ENCODE results near the gene CERS6. TPM values are rescaled to one million over a fixed set of nuclear protein-coding genes. Genes with fewer than 3 reads are reported as not detected.

Gene CERS6
- total RNA-seq, 1 donor from 2014 or later = 22.4 TPM

DNA sequence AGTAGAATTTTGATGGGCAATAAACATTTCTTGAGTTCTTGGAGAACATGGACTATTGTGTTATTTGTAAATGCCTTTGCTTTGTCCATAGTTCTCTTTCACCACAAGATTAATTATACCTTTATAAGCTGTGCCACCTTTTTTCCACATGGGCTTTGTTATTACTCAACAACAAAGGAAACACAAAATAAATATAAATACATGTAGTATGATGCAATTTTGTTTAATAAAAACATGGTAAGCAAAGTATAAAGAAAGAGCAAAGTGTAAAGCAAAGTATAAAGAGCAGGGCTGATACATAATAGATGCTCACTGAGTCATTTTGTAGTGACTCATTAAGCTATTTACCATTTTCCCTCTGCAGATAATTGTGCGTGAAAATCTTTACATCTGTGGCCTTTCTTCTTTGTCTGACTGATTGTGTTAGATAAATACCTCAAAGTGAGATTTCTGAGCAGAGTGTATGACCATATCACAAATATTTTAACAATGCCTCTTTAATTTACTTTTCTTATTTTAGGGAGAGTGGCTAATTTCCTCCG is 80.9 kb downstream of the CERS6 start:
- Mint-ChIP-seq H3K27me3 (ENCODE audit: low read depth) (no peaks in the 10 kb centered on the region), H3K36me3 (ENCODE audit: low read depth) (peaks cover 37% of the 10 kb centered on the region), H3K27ac (peak overlapping the region; percentile 33), H3K9me3 (peaks cover 40% of the 10 kb centered on the region), H3K4me3 (ENCODE audit: low read depth) (no peak overlapping the region), H3K4me1 (ENCODE audit: low read depth) (peaks cover 49% of the 10 kb centered on the region)
- no peak for DNase-seq (ENCODE audit: low spot score)
- intact Hi-C loops (cut with micrococcal nuclease) = loop anchor here (1.0 to 10.0 kb wide), 3 partner anchors 42 to 82 kb away; partner anchors contain the start of gene CERS6

DNA sequence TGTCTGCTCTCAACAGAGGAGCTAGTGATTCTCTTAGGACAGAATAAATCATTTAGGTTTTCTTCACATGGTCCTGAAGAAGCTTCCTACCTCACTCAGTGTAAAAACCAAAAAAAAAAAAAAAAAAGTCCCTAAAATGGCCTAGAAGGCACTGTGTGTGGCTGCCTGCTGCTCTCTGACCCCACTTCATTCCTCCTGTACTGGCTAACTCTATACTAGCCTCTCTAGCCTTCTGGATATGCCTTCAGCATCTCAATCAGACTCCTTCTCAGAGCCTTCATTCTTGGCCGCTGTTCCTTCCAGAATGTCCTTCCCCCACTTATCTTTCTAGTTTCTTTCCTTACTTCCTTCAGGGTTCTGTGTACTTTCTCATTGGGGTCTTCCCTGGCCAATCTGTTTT is 82.1 kb downstream of the CERS6 start:
- peak overlapping the region; percentile 41 for H3K27ac Mint-ChIP-seq
- no peak overlapping the region for H3K4me3 Mint-ChIP-seq (ENCODE audit: low read depth)
- DNase-seq (ENCODE audit: low spot score) = no peak
- H3K27me3 Mint-ChIP-seq (ENCODE audit: low read depth) = no peaks in the 10 kb centered on the region
- intact Hi-C loops (cut with micrococcal nuclease) = loop anchor here (10.0 kb wide), 1 partner anchor 83 kb away; the partner anchor contains the start of gene CERS6
- H3K4me1 Mint-ChIP-seq (ENCODE audit: low read depth) = peaks cover 47% of the 10 kb centered on the region
- peaks cover 40% of the 10 kb centered on the region for H3K36me3 Mint-ChIP-seq (ENCODE audit: low read depth)
- H3K9me3 Mint-ChIP-seq = peaks cover 44% of the 10 kb centered on the region

DNA sequence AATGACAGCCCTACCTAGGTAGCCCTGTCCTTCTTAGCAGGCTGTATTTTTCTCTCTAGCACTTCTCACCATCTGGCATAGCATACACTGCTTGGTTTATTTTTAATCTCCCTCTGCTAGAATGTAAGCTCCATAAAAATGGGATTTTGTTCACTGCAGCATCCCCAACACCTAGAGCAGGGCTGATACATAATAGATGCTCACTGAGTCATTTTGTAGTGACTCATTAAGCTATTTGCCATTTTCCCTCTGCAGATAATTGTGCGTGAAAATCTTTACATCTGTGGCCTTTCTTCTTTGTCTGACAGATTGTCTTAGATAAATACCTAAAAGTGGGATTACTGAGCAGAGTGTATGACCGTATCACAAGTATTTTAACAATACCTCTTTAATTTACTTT is 82.5 kb downstream of the CERS6 start:
- intact Hi-C loops (cut with micrococcal nuclease) = loop anchor here (10.0 kb wide), 1 partner anchor 84 kb away; the partner anchor contains the start of gene CERS6
- DNase-seq (ENCODE audit: low spot score) = no peak
- peak overlapping the region; percentile 41 for H3K27ac Mint-ChIP-seq

DNA sequence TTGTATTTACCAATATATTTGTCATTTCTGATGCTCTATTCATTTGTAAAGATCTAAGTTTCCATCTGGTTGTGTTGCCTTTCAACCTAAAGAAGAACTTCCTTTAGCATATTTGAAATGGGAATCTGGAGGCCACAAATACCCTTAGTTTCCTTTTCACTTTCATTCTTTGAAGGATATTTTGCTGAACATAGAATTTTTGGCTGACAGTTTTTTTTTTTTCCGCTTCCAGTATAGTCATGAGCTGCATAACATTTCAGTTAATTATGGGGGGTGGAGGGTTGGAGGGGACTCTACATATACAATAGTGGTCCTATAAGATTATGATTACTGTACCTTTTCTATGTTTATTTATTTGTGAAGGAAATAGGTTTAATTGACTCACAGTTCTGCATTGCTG is 83.9 kb downstream of the CERS6 start:
- no peaks in the 10 kb centered on the region for H3K27me3 Mint-ChIP-seq (ENCODE audit: low read depth)
- H3K36me3 Mint-ChIP-seq (ENCODE audit: low read depth) = peaks cover 40% of the 10 kb centered on the region
- H3K4me3 Mint-ChIP-seq (ENCODE audit: low read depth) = no peak overlapping the region
- H3K9me3 Mint-ChIP-seq = peaks cover 44% of the 10 kb centered on the region
- intact Hi-C loops (cut with micrococcal nuclease) = loop anchor here (10.0 kb wide), 1 partner anchor 85 kb away; the partner anchor contains the start of gene CERS6
- no peak for DNase-seq (ENCODE audit: low spot score)
- peaks cover 37% of the 10 kb centered on the region for H3K4me1 Mint-ChIP-seq (ENCODE audit: low read depth)
- H3K27ac Mint-ChIP-seq = no peak overlapping the region

More for the DNA sequence above, 82.5 kb downstream of the CERS6 start:
- no peaks in the 10 kb centered on the region for H3K27me3 Mint-ChIP-seq (ENCODE audit: low read depth)
- H3K9me3 Mint-ChIP-seq = peaks cover 44% of the 10 kb centered on the region
- H3K36me3 Mint-ChIP-seq (ENCODE audit: low read depth) = peaks cover 40% of the 10 kb centered on the region
- peaks cover 44% of the 10 kb centered on the region for H3K4me1 Mint-ChIP-seq (ENCODE audit: low read depth)
- H3K4me3 Mint-ChIP-seq (ENCODE audit: low read depth) = no peak overlapping the region

DNA sequence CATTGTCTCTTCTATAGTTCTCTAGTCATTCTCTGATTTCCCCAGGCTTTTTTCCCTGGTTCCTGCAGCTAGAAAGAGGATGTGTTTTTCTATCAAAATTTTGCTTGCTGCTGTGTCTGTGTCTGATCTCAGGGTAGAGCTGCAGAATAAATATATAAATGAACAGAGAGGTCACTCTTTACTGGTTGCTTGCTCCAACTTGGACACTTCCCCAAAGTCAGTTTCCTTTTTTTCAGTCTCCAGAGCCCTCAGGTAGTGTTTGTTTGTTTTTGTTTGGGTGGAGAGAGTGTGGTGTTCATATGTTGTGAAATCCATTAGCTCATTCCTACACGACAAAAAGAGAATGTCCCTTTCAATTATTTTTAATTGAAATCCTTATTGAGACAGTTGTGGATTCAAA is 85.8 kb downstream of the CERS6 start:
- no peak overlapping the region for H3K4me3 Mint-ChIP-seq (ENCODE audit: low read depth)
- intact Hi-C loops (cut with micrococcal nuclease) = no loop called here
- peaks cover 44% of the 10 kb centered on the region for H3K9me3 Mint-ChIP-seq
- peaks cover 43% of the 10 kb centered on the region for H3K36me3 Mint-ChIP-seq (ENCODE audit: low read depth)
- DNase-seq (ENCODE audit: low spot score) = no peak
- no peak overlapping the region for H3K27ac Mint-ChIP-seq
- H3K27me3 Mint-ChIP-seq (ENCODE audit: low read depth) = no peaks in the 10 kb centered on the region
- H3K4me1 Mint-ChIP-seq (ENCODE audit: low read depth) = peaks cover 31% of the 10 kb centered on the region

DNA sequence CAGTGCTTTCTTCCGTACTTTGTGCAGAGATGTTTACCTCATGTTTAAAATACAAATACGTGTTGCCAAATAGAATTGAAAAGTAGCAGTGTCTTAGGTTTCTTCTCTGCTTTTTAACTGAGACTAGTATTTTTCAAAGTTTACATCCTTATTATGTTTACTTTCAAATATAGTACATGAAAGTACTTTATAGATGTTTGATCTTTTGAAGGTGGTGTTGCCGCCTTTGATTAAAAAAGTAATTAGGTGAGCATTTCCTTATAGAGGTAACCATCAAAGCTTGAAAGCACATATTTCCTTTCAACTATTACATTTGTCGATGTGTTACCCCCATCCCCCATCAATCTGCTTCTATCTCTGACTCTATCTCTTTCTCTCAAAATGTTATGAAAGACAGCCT is 87.0 kb downstream of the CERS6 start:
- DNase-seq (ENCODE audit: low spot score) = no peak
- no peak overlapping the region for H3K27ac Mint-ChIP-seq
- H3K4me3 Mint-ChIP-seq (ENCODE audit: low read depth) = no peak overlapping the region
- peaks cover 38% of the 10 kb centered on the region for H3K9me3 Mint-ChIP-seq
- H3K4me1 Mint-ChIP-seq (ENCODE audit: low read depth) = peaks cover 20% of the 10 kb centered on the region
- peaks cover 43% of the 10 kb centered on the region for H3K36me3 Mint-ChIP-seq (ENCODE audit: low read depth)
- H3K27me3 Mint-ChIP-seq (ENCODE audit: low read depth) = no peaks in the 10 kb centered on the region
- intact Hi-C loops (cut with micrococcal nuclease) = no loop called here

DNA sequence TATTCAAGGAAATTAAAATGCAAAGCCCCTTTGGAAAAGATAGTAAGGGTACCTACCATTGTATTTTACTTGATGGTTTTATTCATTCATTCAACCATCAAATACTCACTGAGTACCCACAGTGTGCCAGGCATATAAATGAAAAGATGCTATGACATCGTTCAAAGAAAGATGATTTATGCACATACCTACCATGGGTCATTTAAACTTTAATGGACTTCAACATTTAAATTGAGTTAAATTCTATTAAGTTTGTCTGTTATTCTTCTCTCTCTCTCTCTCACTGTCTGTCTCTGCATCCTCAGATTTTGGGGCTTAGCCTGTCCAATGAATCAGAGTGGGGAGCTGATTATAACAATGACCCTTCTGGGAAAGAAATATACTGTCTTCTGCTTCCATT is 87.9 kb downstream of the CERS6 start:
- Mint-ChIP-seq H3K27ac (no peak overlapping the region), H3K36me3 (ENCODE audit: low read depth) (peaks cover 39% of the 10 kb centered on the region), H3K27me3 (ENCODE audit: low read depth) (no peaks in the 10 kb centered on the region), H3K4me3 (ENCODE audit: low read depth) (no peak overlapping the region), H3K4me1 (ENCODE audit: low read depth) (peaks cover 13% of the 10 kb centered on the region), H3K9me3 (peaks cover 32% of the 10 kb centered on the region)
- intact Hi-C loops (cut with micrococcal nuclease) = no loop called here
- no peak for DNase-seq (ENCODE audit: low spot score)

DNA sequence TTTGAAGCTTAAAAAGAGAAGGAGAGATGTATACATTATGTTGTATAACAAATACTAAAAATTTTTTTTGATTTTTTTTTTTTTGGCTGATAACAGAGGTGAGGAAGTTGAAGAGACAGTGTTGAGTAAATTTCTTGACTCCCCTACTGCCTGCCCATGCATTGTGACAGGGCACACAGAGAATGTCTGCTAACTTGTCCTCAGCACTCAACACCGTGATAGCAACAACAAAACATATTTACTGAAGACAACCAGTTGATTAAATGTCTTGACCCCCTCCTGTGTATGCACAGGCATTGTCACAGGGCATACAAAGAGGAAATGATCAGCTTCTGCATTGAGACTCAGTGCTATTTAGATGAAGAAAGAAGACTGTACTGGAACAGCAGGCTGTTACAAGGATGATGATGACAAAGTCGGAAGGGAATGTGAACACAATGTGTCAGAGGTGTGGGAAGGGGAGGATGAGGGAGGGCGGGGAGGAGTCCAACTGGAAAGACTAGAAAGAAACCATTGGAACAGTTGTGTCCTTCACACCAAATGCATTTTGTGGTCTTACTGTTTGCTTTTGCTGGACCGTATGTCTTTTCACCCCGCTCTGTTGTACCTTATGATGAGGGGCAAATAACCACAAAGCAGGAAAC is 89.5 kb downstream of the CERS6 start:
- Mint-ChIP-seq H3K36me3 (ENCODE audit: low read depth) (peaks cover 32% of the 10 kb centered on the region), H3K27me3 (ENCODE audit: low read depth) (no peaks in the 10 kb centered on the region), H3K4me3 (ENCODE audit: low read depth) (no peak overlapping the region), H3K9me3 (peaks cover 19% of the 10 kb centered on the region), H3K27ac (no peak overlapping the region), H3K4me1 (ENCODE audit: low read depth) (peaks cover 5% of the 10 kb centered on the region)
- intact Hi-C loops (cut with micrococcal nuclease) = no loop called here
- DNase-seq (ENCODE audit: low spot score) = no peak

DNA sequence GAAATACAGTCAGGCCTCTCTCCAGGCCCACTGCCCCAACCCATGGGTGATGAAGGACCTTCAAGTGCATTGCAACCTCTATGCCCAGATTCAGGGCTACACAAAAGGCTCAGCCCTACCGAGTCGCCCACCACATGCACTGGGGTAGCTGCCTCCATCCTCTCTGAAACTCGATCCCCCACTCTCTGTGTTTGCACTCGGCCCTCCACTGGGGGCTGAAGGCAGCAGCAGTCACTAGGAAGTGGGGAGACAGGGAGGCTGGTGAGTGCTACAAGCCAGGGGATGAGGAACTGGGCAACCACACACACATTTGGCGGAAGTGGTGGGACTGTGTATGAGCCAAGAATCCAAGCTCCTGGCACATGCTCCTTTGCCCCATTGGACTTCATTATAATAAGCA is 94.6 kb downstream of the CERS6 start:
- intact Hi-C loops (cut with micrococcal nuclease) = no loop called here
- H3K4me3 Mint-ChIP-seq (ENCODE audit: low read depth) = no peak overlapping the region

DNA sequence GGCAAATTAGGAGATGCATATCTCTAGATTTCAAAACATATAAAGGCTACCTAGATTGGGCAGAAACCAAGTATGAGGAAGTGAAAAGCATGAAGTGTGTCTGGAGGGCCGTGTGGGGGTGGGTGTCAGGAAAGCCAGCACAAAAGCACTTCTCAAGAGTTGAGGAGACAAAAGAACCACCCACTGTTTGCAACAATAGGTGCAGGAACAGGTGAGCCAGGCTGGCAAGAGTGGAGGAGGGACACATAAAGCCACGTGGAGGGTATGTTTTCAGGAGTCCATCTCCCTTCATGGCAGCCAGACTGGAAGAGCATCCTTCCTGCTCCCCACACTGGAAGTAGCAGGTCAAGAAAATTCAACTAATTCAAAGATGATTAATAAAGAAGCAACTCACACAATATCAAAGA is 96.4 kb downstream of the CERS6 start:
- Mint-ChIP-seq H3K27ac (no peak overlapping the region), H3K9me3 (no peaks in the 10 kb centered on the region), H3K27me3 (ENCODE audit: low read depth) (no peaks in the 10 kb centered on the region), H3K36me3 (ENCODE audit: low read depth) (peaks cover 23% of the 10 kb centered on the region), H3K4me3 (ENCODE audit: low read depth) (no peak overlapping the region), H3K4me1 (ENCODE audit: low read depth) (peaks cover 8% of the 10 kb centered on the region)
- intact Hi-C loops (cut with micrococcal nuclease) = no loop called here
- no peak for DNase-seq (ENCODE audit: low spot score)

More for the DNA sequence above, 94.6 kb downstream of the CERS6 start:
- peaks cover 8% of the 10 kb centered on the region for H3K4me1 Mint-ChIP-seq (ENCODE audit: low read depth)
- H3K9me3 Mint-ChIP-seq = no peaks in the 10 kb centered on the region
- no peak for DNase-seq (ENCODE audit: low spot score)
- H3K27me3 Mint-ChIP-seq (ENCODE audit: low read depth) = no peaks in the 10 kb centered on the region
- H3K36me3 Mint-ChIP-seq (ENCODE audit: low read depth) = peaks cover 24% of the 10 kb centered on the region
- no peak overlapping the region for H3K27ac Mint-ChIP-seq

DNA sequence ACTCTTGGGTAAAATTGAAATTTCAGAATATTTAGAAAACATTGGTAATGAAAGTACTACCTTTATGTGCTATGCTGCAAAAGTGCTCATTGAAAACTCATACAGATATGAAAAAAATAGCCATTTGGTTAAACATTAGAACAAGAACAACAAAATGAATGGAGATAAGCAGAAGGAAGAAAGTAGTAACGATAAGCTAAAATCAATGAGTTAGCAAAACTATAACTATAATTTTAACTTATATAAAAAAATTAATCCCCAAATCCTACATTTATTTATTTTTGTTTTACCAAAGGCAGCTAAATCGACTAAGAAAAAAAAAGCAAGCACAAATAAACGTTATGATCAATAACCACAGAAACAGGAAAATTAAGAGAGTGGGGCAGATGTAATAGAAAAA is 99.2 kb downstream of the CERS6 start:
- Mint-ChIP-seq H3K36me3 (ENCODE audit: low read depth) (peaks cover 26% of the 10 kb centered on the region), H3K27ac (no peak overlapping the region), H3K4me1 (ENCODE audit: low read depth) (peaks cover 13% of the 10 kb centered on the region), H3K9me3 (no peaks in the 10 kb centered on the region), H3K27me3 (ENCODE audit: low read depth) (no peaks in the 10 kb centered on the region), H3K4me3 (ENCODE audit: low read depth) (no peak overlapping the region)
- intact Hi-C loops (cut with micrococcal nuclease) = no loop called here
- no peak for DNase-seq (ENCODE audit: low spot score)

DNA sequence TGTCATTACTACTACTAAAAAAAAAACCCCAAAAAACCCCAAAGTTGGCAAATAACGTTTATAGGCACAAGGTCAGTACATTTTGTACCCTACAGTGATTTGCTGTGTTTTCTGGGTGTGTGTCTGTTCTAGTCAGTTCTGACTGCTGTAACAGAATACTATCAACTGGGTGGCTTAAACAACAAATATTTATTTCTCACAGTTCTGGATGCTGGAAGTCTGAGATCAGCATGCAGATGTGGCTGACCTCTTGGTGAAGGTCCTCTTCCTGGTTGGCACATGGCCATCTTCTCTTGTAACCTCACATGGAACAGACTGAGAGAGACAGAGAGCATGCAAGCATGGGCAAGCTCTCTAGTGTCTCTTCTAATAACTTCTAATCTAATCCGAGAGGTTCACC is 103.1 kb downstream of the CERS6 start:
- Mint-ChIP-seq H3K4me1 (ENCODE audit: low read depth) (peaks cover 9% of the 10 kb centered on the region), H3K27ac (no peak overlapping the region), H3K27me3 (ENCODE audit: low read depth) (no peaks in the 10 kb centered on the region), H3K4me3 (ENCODE audit: low read depth) (no peak overlapping the region), H3K36me3 (ENCODE audit: low read depth) (peaks cover 45% of the 10 kb centered on the region), H3K9me3 (no peaks in the 10 kb centered on the region)
- DNase-seq (ENCODE audit: low spot score) = no peak
- intact Hi-C loops (cut with micrococcal nuclease) = no loop called here

DNA sequence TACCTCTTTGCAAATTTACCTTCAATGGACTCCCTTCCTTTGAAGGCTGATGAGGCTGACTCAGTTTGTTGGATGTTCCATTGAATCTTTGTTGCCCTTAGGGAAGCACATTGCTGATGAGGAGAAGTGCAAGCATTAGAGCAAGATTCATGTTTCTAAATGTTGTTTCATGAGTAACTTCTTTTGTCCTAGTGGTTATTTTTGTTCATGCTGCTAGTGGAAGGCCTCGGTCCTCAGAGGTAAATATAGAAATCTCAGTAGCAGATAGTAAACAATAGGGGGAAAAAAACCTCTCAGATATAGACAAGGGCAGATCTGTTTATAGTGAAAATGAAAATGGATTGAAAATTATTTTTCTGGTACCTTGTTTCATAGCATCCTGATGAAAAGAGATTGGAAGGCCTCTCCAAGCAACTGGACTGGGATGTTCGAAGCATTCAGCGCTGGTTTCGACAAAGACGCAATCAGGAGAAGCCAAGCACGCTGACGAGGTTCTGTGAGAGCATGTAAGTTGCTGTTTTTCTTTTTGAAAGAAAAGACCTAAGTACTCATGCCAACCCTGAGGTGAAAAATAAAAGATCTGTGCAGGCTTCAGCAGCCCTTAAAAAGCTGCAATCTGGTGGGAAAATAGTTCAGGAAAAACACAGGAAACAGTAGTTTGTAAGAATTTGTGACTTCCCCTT is 104.9 kb downstream of the CERS6 start:
- Mint-ChIP-seq H3K27ac (no peak overlapping the region), H3K9me3 (no peaks in the 10 kb centered on the region), H3K4me1 (ENCODE audit: low read depth) (peaks cover 17% of the 10 kb centered on the region), H3K27me3 (ENCODE audit: low read depth) (no peaks in the 10 kb centered on the region), H3K36me3 (ENCODE audit: low read depth) (peaks cover 50% of the 10 kb centered on the region), H3K4me3 (ENCODE audit: low read depth) (no peak overlapping the region)
- intact Hi-C loops (cut with micrococcal nuclease) = no loop called here
- DNase-seq (ENCODE audit: low spot score) = no peak

Measured in activated T-helper 2 cell treated with anti-CD3 and anti-CD28 coated beads, Interferon-gamma antibody, Interleukin-2, Interleukin-4, amounts not matched to agents 10 μg/mL and 5 μg/mL and 100 μg/mL, durations not matched to agents 14 hours and 24 hours and 36 hours (primary cell).